Islet of Langerhans (tissue), 1 donor: ENCODE data around the gene KRR1.
"Not testable (repeated sequence)": the region's sequence is repeated elsewhere in the genome, so short reads cannot be mapped to it uniquely, and the experiment has no call there.

Experiments used
- FAIRE-seq: peaks from one replicate; lab custom pipeline; 2011; peaks lifted over from hg19 to GRCh38; lab: Jason Lieb, UNC

Gene KRR1

DNA sequence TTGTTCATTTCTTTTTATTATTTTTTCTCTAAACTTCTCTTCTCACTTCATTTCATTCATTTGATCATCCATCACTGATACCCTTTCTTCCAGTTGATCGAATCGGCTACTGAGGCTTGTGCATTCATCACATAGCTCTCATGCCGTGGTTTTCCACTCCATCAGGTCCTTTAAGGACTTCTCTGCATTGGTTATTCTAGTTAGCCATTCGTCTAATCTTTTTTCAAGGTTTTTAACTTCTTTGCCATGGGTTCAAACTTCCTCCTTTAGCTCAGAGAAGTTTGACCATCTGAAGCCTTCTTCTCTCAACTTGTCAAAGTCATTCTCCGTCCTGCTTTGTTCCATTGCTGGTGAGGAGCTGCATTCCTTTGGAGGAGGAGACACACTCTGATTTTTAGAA, 10.7 kb upstream of the KRR1 start:
- not testable (repeated sequence) for FAIRE-seq

GRCh38 chr12:75521224-75521623, 9.8 kb upstream of the KRR1 start:
- not testable (repeated sequence) for FAIRE-seq

GRCh38 chr12:75509621-75510020, 1.8 kb downstream of the KRR1 start:
- FAIRE-seq = no peak

- FAIRE-seq = no peak
Measured at GRCh38 chr12:75508159-75508558, 3.2 kb downstream of the KRR1 start.

GRCh38 chr12:75507086-75507485, 4.3 kb downstream of the KRR1 start:
- FAIRE-seq = no peak

GRCh38 chr12:75505706-75506312, 5.6 kb downstream of the KRR1 start:
- FAIRE-seq = peak; percentile 85

GRCh38 chr12:75503866-75504265, 7.5 kb downstream of the KRR1 start:
- no peak for FAIRE-seq

GRCh38 chr12:75503459-75503858, 8.0 kb downstream of the KRR1 start:
- FAIRE-seq = no peak

GRCh38 chr12:75491169-75491568, 20.2 kb downstream of the KRR1 start:
- FAIRE-seq = no peak

DNA sequence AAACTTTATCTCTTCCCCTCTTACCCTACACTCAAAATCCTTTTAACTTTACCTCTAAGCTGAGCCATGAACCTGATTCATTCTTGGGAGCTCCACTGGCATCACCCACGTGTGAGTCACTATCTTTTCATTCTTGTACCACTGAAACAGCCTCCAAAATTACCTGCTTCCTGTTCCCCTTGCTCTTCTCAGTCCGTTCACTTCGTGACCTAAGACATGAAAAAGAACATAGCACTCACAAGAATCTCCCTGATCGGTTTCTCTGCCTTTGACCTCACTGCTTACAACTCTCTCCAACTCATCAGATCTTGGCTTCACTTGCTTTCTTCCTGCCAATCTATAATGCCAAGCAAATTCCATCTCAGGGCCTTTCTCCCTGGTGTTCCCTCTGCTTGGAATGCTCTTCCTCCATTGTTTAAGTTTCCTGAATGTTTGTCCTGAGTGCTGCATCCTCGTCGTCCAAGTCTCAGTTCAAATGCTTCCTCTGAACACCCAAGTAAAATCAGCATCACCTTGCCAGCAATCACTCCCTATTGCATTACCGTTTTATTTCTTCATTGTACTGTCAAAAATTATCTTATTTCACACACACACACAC, 21.7 kb downstream of the KRR1 start:
- FAIRE-seq = no peak

GRCh38 chr12:75489187-75489586, 22.2 kb downstream of the KRR1 start:
- no peak for FAIRE-seq

DNA sequence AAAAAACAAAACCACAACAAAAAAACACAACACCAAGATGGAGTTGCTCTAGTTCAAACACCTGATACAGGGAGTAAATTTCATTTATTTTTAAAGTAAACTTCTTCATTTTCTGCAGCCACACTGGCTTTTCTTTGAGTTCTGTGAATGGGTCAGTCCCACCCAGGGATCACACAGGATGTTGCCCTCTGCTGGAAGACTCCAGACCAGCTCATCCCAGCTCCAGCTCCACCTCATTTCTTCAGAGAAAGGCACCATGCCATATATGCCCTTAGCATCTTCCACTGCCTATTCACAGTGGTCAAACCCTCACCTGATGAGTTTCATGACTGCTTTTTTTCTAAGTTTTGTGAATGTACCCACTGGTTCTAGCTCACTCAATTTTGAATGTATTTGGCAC, 22.9 kb downstream of the KRR1 start:
- FAIRE-seq = no peak

GRCh38 chr12:75487308-75487707, 24.1 kb downstream of the KRR1 start:
- FAIRE-seq = no peak

DNA sequence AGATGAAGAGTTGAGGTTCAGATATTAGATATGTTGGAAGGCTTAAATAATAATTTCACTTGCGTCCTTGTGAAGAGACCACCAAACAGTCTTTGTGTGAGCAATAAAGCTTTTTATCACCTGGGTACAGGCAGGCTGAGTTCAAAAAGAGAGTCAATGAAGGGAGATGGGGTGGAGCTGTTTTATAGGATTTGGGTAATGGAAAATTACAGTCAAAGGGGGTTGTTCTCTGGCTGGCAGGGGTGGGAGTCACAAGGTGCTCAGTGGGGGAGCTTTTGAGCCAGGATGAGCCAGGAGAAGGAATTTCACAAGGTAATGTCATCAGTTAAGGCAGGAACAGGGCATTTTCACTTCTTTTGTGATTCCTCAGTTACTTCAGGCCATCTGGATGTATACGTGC, 27.0 kb downstream of the KRR1 start:
- FAIRE-seq = not testable (repeated sequence)

GRCh38 chr12:75483431-75483830, 28.0 kb downstream of the KRR1 start:
- no peak for FAIRE-seq

- FAIRE-seq = no peak
Measured at GRCh38 chr12:75482646-75483045, 28.8 kb downstream of the KRR1 start.

DNA sequence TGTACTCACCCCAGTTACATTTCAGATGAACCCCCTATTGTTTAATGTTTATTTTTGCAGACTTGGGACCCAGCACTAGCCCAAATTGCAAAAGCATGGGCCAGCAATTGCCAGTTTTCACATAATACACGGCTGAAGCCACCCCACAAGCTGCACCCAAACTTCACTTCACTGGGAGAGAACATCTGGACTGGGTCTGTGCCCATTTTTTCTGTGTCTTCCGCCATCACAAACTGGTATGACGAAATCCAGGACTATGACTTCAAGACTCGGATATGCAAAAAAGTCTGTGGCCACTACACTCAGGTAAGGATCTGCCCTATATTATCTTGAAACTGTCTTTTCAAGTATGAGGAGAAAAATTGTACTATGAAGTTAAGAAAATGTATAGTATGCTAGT, 29.6 kb downstream of the KRR1 start:
- no peak for FAIRE-seq

DNA sequence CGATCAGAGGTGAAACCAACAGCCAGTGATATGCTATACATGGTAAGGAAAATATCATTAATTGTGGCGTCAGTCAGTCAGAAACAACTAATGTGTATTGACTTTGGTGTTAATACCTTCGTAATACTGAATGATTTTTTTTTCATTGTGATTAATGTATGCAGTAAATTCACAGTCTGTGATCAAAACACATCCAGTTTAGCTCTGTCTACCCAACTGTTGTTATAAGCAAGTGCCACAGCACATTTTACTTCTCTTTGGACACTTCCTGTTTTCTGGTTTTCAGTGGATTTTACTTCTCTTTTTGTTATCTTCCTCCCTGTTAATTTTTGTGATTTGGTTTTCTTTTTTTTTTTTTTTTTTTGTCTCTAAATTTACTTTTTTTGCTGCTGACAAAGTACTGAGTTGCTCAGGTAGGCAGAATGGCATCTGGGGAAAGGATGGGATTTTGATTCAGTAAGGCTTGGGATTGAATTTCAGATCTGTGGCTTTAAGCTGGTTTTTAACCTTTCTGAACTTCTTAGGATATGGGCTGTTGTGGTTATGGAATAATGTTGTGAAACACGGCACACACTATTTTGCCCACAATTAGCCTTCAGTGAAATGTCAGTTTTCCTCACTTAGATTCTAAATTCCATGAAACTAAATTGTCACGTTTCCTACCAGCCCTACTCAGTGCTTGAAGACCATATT, 30.2 kb downstream of the KRR1 start:
- no peak for FAIRE-seq

- FAIRE-seq = no peak
Measured at GRCh38 chr12:75480469-75480949, 30.9 kb downstream of the KRR1 start, which contains the start of gene GLIPR1. Gene GLIPR1, plus strand, starts transcription at chr12:75480755. Its CDS starts 126 bp downstream, at chr12:75480881.

GRCh38 chr12:75479963-75480461, 31.4 kb downstream of the KRR1 start:
- no peak for FAIRE-seq

DNA sequence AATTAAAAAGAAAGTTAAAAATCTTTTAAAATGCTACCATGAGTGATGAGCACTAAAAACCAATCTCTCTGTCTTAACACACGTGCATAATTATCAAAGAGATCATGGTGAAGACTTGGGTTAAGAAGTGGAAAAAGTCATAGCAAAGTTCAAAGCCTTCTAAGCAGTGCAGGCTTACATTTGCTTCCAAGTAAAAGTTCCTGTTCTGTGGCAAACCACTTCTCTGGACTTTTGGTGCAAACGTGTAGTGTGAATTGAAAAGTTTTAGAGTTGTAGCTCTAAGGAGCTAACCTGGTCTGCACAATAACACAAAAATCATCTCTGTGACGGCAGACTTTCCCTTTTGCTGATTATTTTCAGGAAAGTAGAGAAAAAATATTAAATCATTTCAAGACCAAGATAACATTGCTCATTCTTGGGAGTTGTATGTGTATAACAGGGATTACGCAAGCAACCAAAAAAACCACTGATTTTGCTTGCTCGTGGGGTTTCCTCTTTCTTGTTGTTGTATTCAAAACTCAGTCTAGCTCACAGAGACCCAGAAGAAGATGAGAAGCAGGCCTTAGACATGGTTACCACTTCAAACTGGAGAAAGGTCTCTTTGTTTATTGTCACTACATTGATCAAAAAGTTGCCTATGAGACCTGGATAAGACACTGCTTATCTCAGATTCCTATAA, 33.2 kb downstream of the KRR1 start:
- no peak for FAIRE-seq

GRCh38 chr12:75477137-75477536, 34.3 kb downstream of the KRR1 start:
- FAIRE-seq = no peak

GRCh38 chr12:75476071-75476470, 35.3 kb downstream of the KRR1 start:
- FAIRE-seq = no peak
